ENCODE measurements around the gene NFIC. TPM values are rescaled to one million over a fixed set of nuclear protein-coding genes. Genes with fewer than 3 reads are reported as not detected.
A peak's percentile ranks its signal among the peaks of the same experiment; 100 is the strongest.

The NFIC gene
- total and polyA plus RNA-seq, 2 of the 4 experiments (the other 2 are of a cell fraction) = 21.9 to 32.1 TPM

GRCh38 chr19:3322199-3322978 lies 44.0 kb upstream of the NFIC start:
- POLR2A ChIA-PET (ENCODE audit: unreplicated experiment) = no interaction called here
- CTCF ChIA-PET = no interaction called here
- Histone ChIP-seq H2BK15ac (ENCODE audit: low read depth, low read length) (no peak overlapping the region), H2BK5ac (ENCODE audit: low read depth, low read length, poor library complexity, severe bottlenecking) (peak overlapping the region; percentile 11), H3K36me3 (ENCODE audit: control insufficient read depth, insufficient read depth, low read length) (no peaks in the 10 kb centered on the region), H2AK9ac (replicated peaks; ENCODE audit: low read depth, low read length, poor library complexity) (no peak overlapping the region), H3K9me3 (ENCODE audit: control insufficient read depth, insufficient read depth, low read length) (no peaks in the 10 kb centered on the region), H3K27ac (ENCODE audit: insufficient read depth, low read length) (no peak overlapping the region), H3K9ac (ENCODE audit: low read depth, low read length) (no peak overlapping the region), H2BK120ac (ENCODE audit: low read depth, low read length) (no peak overlapping the region), H3K14ac (replicated peaks; ENCODE audit: low read depth, low read length) (no peak overlapping the region), H4K5ac (ENCODE audit: low read depth, low read length) (no peak overlapping the region), H3K4me1 (ENCODE audit: control insufficient read depth, insufficient read depth, low read length) (no peaks in the 10 kb centered on the region), H3K4me3 (ENCODE audit: insufficient read depth, low read depth, low read length) (no peak overlapping the region), H3K18ac (ENCODE audit: low read depth, low read length) (no peak overlapping the region), H3K4me2 (ENCODE audit: low read depth, low read length) (no peak overlapping the region), H2BK20ac (ENCODE audit: low read depth, low read length) (no peak overlapping the region), H4K91ac (ENCODE audit: insufficient read depth, low read depth, low read length) (no peak overlapping the region), H3K9me1 (ENCODE audit: insufficient read depth, low read length) (no peaks in the 10 kb centered on the region), H3K56ac (ENCODE audit: extremely low read depth, insufficient read depth, low read length) (no peak overlapping the region), H4K8ac (ENCODE audit: low read depth in 2 of 2, low read length in 2 of 2) (no peak overlapping the region), H3K27me3 (ENCODE audit: control insufficient read depth, insufficient read depth, low read length) (peaks cover 7% of the 10 kb centered on the region; the same call in 1 of the 2 replicates), H2AFZ (replicated peaks; ENCODE audit: low read length, poor library complexity) (no peak overlapping the region), H3K23ac (ENCODE audit: low read depth, low read length) (no peak overlapping the region), H2AK5ac (ENCODE audit: low read depth, low read length) (no peak overlapping the region), H4K20me1 (ENCODE audit: insufficient read depth, low read length) (no peaks in the 10 kb centered on the region), H3K79me1 (ENCODE audit: low read depth in 1 of 2, low read length in 2 of 2) (no peaks in the 10 kb centered on the region), H3K4ac (ENCODE audit: low read depth, low read length) (no peak overlapping the region)
- TF ChIP-seq CHD1 (IDR thresholded peaks at IDR 0.05; ENCODE audit: low read depth, low read length) (no peak), FOS (IDR thresholded peaks at IDR 0.05; ENCODE audit: low read depth, low read length) (no peak), RFX5 (IDR thresholded peaks at IDR 0.05; ENCODE audit: low read depth, low read length) (no peak)
- dilution Hi-C loops (cut with HindIII; ENCODE audit: low sequenced_read_pairs, unreplicated experiment) (no loop called here), in situ Hi-C loops (cut with MboI; ENCODE audit: low sequenced_read_pairs) (loop anchor here (25.0 kb wide), 1 partner anchor 290 kb away; the partner anchor contains the start of gene TBXA2R), intact Hi-C loops (cut with micrococcal nuclease) (loop anchor here (10.0 kb wide), 2 partner anchors 292 to 382 kb away; partner anchors contain the start of genes PIP5K1C and TJP3)
- no TSS peak for BruUV-seq (replicated peaks)
- no peak for DNase-seq
- WGBS, 2 experiments (ENCODE audit: extremely low coverage in 2 of 2, insufficient read length in 1 of 2) = 76% methylated on average over 6 of the region's 6 CpGs; no CpG with 5 or more reads in 1 of the 2 experiments
- no peak for ATAC-seq (ENCODE audit: low read depth)
